Activated T-cell treated with anti-CD3 and anti-CD28 coated beads, Interleukin-2, amount 50 U/mL, for 24 hours (primary cell): ENCODE results near the gene SNX32.
"Not testable (repeated sequence)": the region's sequence is repeated elsewhere in the genome, so short reads cannot be mapped to it uniquely, and the experiment has no call there.

Experiments used
- DNase-seq: peaks from one replicate; pipeline ENCODE4 v3.0.0-alpha.2; 2020
- H3K27ac Mint-ChIP-seq: 2 replicates; pipeline ENCODE4 v1.8.0; 2020; ENCODE audit warnings: mild to moderate bottlenecking, mixed read lengths
- H3K27me3 Mint-ChIP-seq: 2 replicates; pipeline ENCODE4 v1.8.0; 2020; ENCODE audit warnings: mixed read lengths
- H3K36me3 Mint-ChIP-seq: 2 replicates; pipeline ENCODE4 v1.8.0; 2020; ENCODE audit warnings: low read depth, mixed read lengths
- H3K4me1 Mint-ChIP-seq: 2 replicates; pipeline ENCODE4 v1.8.0; 2020; ENCODE audit warnings: low read depth, mixed read lengths
- H3K4me3 Mint-ChIP-seq: 2 replicates; pipeline ENCODE4 v1.8.0; 2020; ENCODE audit warnings: mild to moderate bottlenecking, moderate library complexity, mixed read lengths
- H3K9me3 Mint-ChIP-seq: 2 replicates; pipeline ENCODE4 v1.8.0; 2020; ENCODE audit warnings: mixed read lengths

The SNX32 gene

GRCh38 chr11:65885231-65885630 lies 51.5 kb downstream of the SNX32 start:
- DNase-seq = no peak
- peaks cover 68% of the 10 kb centered on the region for H3K4me1 Mint-ChIP-seq

GRCh38 chr11:65885808-65886536 lies 52.2 kb downstream of the SNX32 start:
- H3K4me1 Mint-ChIP-seq = peaks cover 62% of the 10 kb centered on the region
- no peaks in the 10 kb centered on the region for H3K27me3 Mint-ChIP-seq
- H3K4me3 Mint-ChIP-seq = peak overlapping the region; percentile 100
- no peak for DNase-seq
- peak overlapping the region; percentile 97 for H3K27ac Mint-ChIP-seq
- peaks cover 69% of the 10 kb centered on the region for H3K36me3 Mint-ChIP-seq
- no peaks in the 10 kb centered on the region for H3K9me3 Mint-ChIP-seq

More at GRCh38 chr11:65885231-65885630, 51.5 kb downstream of the SNX32 start:
- H3K36me3 Mint-ChIP-seq = peaks cover 72% of the 10 kb centered on the region
- no peaks in the 10 kb centered on the region for H3K9me3 Mint-ChIP-seq
- no peaks in the 10 kb centered on the region for H3K27me3 Mint-ChIP-seq
- peak overlapping the region; percentile 88 for H3K27ac Mint-ChIP-seq
- H3K4me3 Mint-ChIP-seq = no peak overlapping the region

- H3K9me3 Mint-ChIP-seq = no peaks in the 10 kb centered on the region
- H3K4me1 Mint-ChIP-seq = peaks cover 57% of the 10 kb centered on the region
- DNase-seq = no peak
- H3K36me3 Mint-ChIP-seq = peaks cover 71% of the 10 kb centered on the region
- peak overlapping the region; percentile 100 for H3K4me3 Mint-ChIP-seq
- no peaks in the 10 kb centered on the region for H3K27me3 Mint-ChIP-seq
- peak overlapping the region; percentile 97 for H3K27ac Mint-ChIP-seq
These were observed 53.3 kb downstream of the SNX32 start for GRCh38 chr11:65886826-65887722.

DNA sequence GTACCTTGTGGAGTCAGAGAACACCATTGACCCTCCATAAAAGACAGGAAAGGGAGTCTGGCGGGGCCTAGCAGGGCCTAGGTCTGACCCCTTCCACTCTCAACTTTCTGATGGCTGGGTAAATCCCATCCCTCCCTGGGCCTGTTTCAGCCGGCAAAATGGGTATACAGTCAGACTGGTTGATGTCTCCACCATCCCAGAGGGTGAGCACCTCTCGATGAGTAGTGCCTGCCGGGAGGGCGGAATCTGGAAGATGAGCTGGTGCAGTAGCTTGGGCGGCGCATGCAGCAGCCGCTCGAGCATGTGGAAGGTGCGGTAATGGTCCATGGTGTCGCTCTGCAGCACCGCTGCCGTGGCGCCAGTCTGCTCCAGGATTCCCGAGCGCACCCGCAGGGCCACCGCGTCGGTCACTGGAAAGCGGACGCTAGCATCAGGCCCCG lies 54.0 kb downstream of the SNX32 start:
- peak overlapping the region; percentile 97 for H3K27ac Mint-ChIP-seq
- H3K4me1 Mint-ChIP-seq = peaks cover 62% of the 10 kb centered on the region
- no peaks in the 10 kb centered on the region for H3K27me3 Mint-ChIP-seq
- H3K4me3 Mint-ChIP-seq = peak overlapping the region; percentile 100
- H3K9me3 Mint-ChIP-seq = no peaks in the 10 kb centered on the region
- DNase-seq = no peak
- H3K36me3 Mint-ChIP-seq = peaks cover 71% of the 10 kb centered on the region

GRCh38 chr11:65888163-65888814 lies 54.5 kb downstream of the SNX32 start, which contains the start of gene FIBP:
Gene FIBP, minus strand, starts transcription at chr11:65888471. Its CDS starts 53 bp downstream, at chr11:65888418.
- Mint-ChIP-seq H3K4me1 (peaks cover 68% of the 10 kb centered on the region), H3K9me3 (no peaks in the 10 kb centered on the region), H3K27ac (peak within 1 kb of the TSS; percentile 97), H3K4me3 (peak within 1 kb of the TSS; percentile 100), H3K36me3 (peaks cover 71% of the 10 kb centered on the region), H3K27me3 (no peaks in the 10 kb centered on the region)
- DNase-seq = peak; percentile 97

GRCh38 chr11:65890324-65891218 lies 56.8 kb downstream of the SNX32 start, which contains the start of gene CCDC85B:
Gene CCDC85B, plus strand, starts transcription at chr11:65890673. Its CDS starts 111 bp downstream, at chr11:65890784.
- Mint-ChIP-seq H3K9me3 (no peaks in the 10 kb centered on the region), H3K27ac (peak within 1 kb of the TSS; percentile 97), H3K4me1 (peaks cover 70% of the 10 kb centered on the region), H3K4me3 (peak within 1 kb of the TSS; percentile 100), H3K36me3 (peaks cover 66% of the 10 kb centered on the region), H3K27me3 (no peaks in the 10 kb centered on the region)
- peak; percentile 99 for DNase-seq

DNA sequence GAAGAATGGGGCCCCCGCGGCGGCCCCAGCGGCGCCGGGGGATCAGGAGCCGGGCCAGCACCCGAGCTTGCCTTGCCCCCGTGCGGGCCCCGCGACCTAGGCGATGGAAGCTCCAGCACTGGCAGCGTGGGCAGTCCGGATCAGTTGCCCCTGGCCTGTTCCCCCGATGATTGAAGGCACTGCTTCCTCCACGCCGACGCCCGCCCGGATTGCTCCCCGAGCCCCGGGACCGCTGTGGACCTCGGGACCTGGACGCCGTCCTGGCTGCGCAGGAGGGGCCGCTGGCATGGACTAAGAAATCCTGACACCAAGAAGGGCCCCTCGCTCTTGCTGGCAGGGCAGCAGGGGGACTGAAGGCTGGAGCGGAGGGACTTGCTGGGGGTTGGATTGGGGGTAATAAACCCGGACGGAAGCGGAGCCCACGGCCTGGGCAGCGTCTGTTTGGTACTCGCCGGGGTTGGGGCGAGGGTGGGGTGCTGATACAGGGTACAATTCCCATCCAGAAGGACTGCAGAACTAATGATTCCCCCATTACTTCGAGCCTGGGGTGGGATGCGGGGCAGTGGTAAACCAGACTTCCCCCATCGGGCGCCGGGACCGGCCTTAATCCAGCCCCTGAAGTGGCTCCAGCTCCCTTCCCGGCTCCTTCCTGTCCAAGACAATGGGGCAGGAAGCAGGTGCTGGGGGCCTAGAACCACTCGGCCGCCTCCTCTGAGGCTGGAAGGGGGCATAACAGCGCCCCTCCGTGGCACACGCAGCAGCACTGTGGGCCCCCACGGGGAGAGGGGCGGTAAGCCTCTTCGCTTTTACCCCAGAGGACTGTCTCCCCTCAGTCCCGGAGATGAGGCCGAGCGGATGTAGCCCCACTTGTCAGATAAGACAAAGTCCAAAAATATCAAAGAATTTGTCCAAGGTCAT lies 57.7 kb downstream of the SNX32 start:
- H3K4me1 Mint-ChIP-seq = peaks cover 75% of the 10 kb centered on the region
- no peaks in the 10 kb centered on the region for H3K9me3 Mint-ChIP-seq
- peak; percentile 72 for DNase-seq
- peak overlapping the region; percentile 100 for H3K4me3 Mint-ChIP-seq
- peaks cover 66% of the 10 kb centered on the region for H3K36me3 Mint-ChIP-seq
- H3K27me3 Mint-ChIP-seq = no peaks in the 10 kb centered on the region
- peak overlapping the region; percentile 94 for H3K27ac Mint-ChIP-seq

DNA sequence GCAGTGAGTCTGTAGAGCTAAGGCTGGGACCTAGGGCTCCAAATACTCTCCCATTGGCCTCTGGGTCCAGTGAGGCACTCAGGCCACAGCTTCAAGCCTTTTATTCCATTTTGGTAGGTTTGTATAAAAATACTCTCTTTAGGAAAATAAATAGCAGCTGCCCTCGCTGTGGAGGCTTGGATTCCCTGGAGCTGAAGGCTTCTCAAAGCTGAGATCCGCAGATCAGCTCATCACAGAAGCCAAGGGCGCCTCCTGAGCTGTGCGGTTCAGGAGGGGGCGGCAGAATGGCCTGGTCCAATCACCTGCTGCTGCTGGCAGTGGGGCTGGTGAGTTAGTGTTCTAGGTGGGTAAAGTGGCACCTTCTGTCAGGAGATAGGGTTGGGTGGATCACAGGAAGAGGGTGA lies 58.4 kb downstream of the SNX32 start:
- H3K27ac Mint-ChIP-seq = peak overlapping the region; percentile 94
- H3K27me3 Mint-ChIP-seq, H3K9me3 Mint-ChIP-seq: not testable (repeated sequence)
- H3K36me3 Mint-ChIP-seq = peaks cover 66% of the 10 kb centered on the region
- DNase-seq = peak; percentile 65
- H3K4me1 Mint-ChIP-seq = peaks cover 75% of the 10 kb centered on the region
- peak overlapping the region; percentile 100 for H3K4me3 Mint-ChIP-seq

- H3K9me3 Mint-ChIP-seq = no peaks in the 10 kb centered on the region
- H3K27ac Mint-ChIP-seq = peak overlapping the region; percentile 94
- peaks cover 66% of the 10 kb centered on the region for H3K36me3 Mint-ChIP-seq
- peak overlapping the region; percentile 100 for H3K4me3 Mint-ChIP-seq
- no peak for DNase-seq
- H3K27me3 Mint-ChIP-seq = no peaks in the 10 kb centered on the region
- peaks cover 75% of the 10 kb centered on the region for H3K4me1 Mint-ChIP-seq
These were observed 59.0 kb downstream of the SNX32 start for GRCh38 chr11:65892661-65893317.

DNA sequence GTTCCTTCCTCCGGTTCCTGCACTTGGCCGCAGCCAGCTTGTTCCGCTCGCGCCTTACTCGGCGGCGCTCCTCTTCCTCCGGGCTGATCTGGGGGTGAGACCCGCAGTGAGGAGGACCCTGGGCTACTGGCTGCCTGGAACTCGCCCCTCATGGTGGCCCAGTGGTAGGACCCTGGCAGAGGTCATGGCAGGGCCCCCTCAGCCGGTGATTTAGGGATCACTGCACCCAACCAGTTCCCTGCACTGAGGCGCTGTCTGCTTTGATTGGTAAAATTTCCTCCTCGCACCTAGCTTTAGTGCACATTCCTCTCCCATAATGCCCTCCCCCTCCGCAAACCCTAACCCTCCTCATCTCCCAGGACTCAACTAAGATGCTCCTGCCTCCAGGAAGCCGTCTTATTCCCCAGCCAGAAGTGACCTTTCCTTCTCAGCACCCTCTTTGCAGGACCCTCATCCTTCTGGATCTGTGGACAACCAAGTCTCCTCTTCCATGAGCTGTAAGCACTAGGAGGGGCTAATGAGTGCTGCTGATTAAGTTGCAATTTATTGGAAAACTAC lies 60.4 kb downstream of the SNX32 start:
- peak overlapping the region; percentile 94 for H3K27ac Mint-ChIP-seq
- peak; percentile 55 for DNase-seq
- H3K9me3 Mint-ChIP-seq = no peaks in the 10 kb centered on the region
- H3K4me1 Mint-ChIP-seq = peaks cover 73% of the 10 kb centered on the region
- no peaks in the 10 kb centered on the region for H3K27me3 Mint-ChIP-seq
- peak overlapping the region; percentile 100 for H3K4me3 Mint-ChIP-seq
- H3K36me3 Mint-ChIP-seq = peaks cover 71% of the 10 kb centered on the region

DNA sequence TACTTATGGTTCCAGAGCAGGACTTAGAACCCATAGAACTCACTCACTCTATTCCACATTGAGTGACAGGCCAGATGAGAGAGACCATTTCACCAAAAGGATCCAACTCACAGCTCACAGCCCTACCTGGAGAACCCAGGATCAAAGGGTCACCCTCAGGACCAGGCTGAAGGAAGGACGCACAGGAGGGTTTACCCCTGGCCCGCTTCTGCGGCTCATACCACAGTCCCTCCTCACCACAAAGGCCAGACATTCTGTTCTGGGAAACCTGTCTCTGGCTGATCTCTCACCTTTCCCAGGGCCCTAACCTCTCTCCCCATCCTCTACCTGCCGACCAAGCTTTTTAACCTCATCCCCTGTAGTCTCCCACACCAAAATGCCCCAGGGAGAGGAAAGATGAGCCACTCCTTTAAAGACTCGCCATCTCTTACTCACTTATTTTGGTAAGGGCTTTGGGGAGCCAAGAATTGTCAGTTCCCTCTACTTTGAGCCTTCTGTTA lies 61.8 kb downstream of the SNX32 start:
- no peak for DNase-seq
- peaks cover 61% of the 10 kb centered on the region for H3K4me1 Mint-ChIP-seq
- peaks cover 73% of the 10 kb centered on the region for H3K36me3 Mint-ChIP-seq
- H3K27me3 Mint-ChIP-seq = no peaks in the 10 kb centered on the region
- H3K9me3 Mint-ChIP-seq = no peaks in the 10 kb centered on the region
- peak overlapping the region; percentile 90 for H3K27ac Mint-ChIP-seq
- peak overlapping the region; percentile 28 for H3K4me3 Mint-ChIP-seq
